Liver (tissue), 9 donors: Measurements from ENCODE around the gene SYNM. TPM values are rescaled to one million over a fixed set of nuclear protein-coding genes. Genes with fewer than 3 reads are reported as not detected.

Experiments used
- DNase-seq: peaks from one replicate; pipeline ENCODE4 v3.0.0-alpha.2; 2017; ENCODE audit warnings: low spot score
- H3K27ac ChIP-seq, 2 donors: one replicate each; pipeline ENCODE4 v1.7.0; 2013; ENCODE audit warnings: inconsistent platforms in 2 of 2, low read length in 2 of 2, control low read depth in 1 of 2, low read depth in 1 of 2, mild to moderate bottlenecking in 1 of 2
- H3K27me3 ChIP-seq, 4 donors: one replicate each; pipeline versions ENCODE4 v1.6.1 to v1.7.0; 2013; ENCODE audit warnings: low read length in 3 of 4, inconsistent platforms in 1 of 4, mild to moderate bottlenecking in 1 of 4, moderate library complexity in 1 of 4; ENCODE audit not compliant: control insufficient read depth in 4 of 4, insufficient read depth in 4 of 4
- H3K36me3 ChIP-seq, 4 donors: one replicate each; pipeline versions ENCODE4 v1.6.1 to v1.7.0; 2013; ENCODE audit warnings: low read length in 3 of 4, mild to moderate bottlenecking in 3 of 4, low read depth in 1 of 4, moderate library complexity in 1 of 4; ENCODE audit not compliant: control insufficient read depth in 4 of 4, insufficient read depth in 3 of 4
- H3K4me1 ChIP-seq, 4 donors: one replicate each; pipeline versions ENCODE4 v1.6.1 to v1.7.0; 2013; ENCODE audit warnings: low read length in 3 of 4, mild to moderate bottlenecking in 3 of 4, moderate library complexity in 1 of 4; ENCODE audit not compliant: control insufficient read depth in 4 of 4, insufficient read depth in 4 of 4
- H3K4me3 ChIP-seq, 3 donors: one replicate each; pipeline versions ENCODE4 v1.6.1 to v1.7.0; 2013; ENCODE audit warnings: low read length in 3 of 3, control low read depth in 1 of 3, low read depth in 1 of 3, mild to moderate bottlenecking in 1 of 3
- H3K9ac ChIP-seq, 2 donors: one replicate each; pipeline ENCODE4 v1.7.0; 2013; ENCODE audit warnings: low read length in 2 of 2, mild to moderate bottlenecking in 2 of 2, moderate library complexity in 2 of 2, control low read depth in 1 of 2, low read depth in 1 of 2
- H3K9me3 ChIP-seq, 4 donors: one replicate each; pipeline versions ENCODE4 v1.6.1 to v1.7.0; 2013; ENCODE audit warnings: low read length in 3 of 4; ENCODE audit not compliant: control insufficient read depth in 4 of 4
- ATF3 ChIP-seq: IDR thresholded peaks from 2 replicates; pipeline ENCODE4 v1.6.1; 2016; ENCODE audit warnings: antibody characterized with exemption
- CTCF ChIP-seq: fragments of 150-350 bp; IDR thresholded peaks from 2 replicates; pipeline ENCODE4 v1.5.1; 2017; ENCODE audit warnings: improper control_type of control experiment, low read depth, low read length; ENCODE audit not compliant: missing input control
- EGR1 ChIP-seq, 2 donors: IDR thresholded peaks; 2 replicates each; pipeline ENCODE4 v1.6.1; 2016 to 2018; ENCODE audit warnings: antibody characterized with exemption in 2 of 2, low read depth in 2 of 2
- FOXA2 ChIP-seq: IDR thresholded peaks from 2 replicates; pipeline ENCODE4 v1.6.1; 2016; ENCODE audit warnings: antibody characterized with exemption
- GABPA ChIP-seq, 2 donors: IDR thresholded peaks in 1 of 2; conservative IDR thresholded peaks in 1 of 2; 2 replicates each; pipeline ENCODE4 v1.6.1; 2016; ENCODE audit warnings: antibody characterized with exemption in 2 of 2, mild to moderate bottlenecking in 1 of 2, moderate library complexity in 1 of 2
- HNF4G ChIP-seq: IDR thresholded peaks from 2 replicates; pipeline ENCODE4 v1.6.1; 2016; ENCODE audit warnings: antibody characterized with exemption
- JUND ChIP-seq, 2 donors: IDR thresholded peaks; 2 replicates each; pipeline ENCODE4 v1.6.1; 2016; ENCODE audit warnings: antibody characterized with exemption in 2 of 2
- MAX ChIP-seq: IDR thresholded peaks from 2 replicates; pipeline ENCODE4 v1.6.1; 2016; ENCODE audit warnings: antibody characterized with exemption
- NR2F2 ChIP-seq: IDR thresholded peaks from 2 replicates; pipeline ENCODE4 v1.6.1; 2016; ENCODE audit warnings: antibody characterized with exemption
- RAD21 ChIP-seq, 2 donors: IDR thresholded peaks; 2 replicates each; pipeline ENCODE4 v1.6.1; 2016; ENCODE audit warnings: antibody characterized with exemption in 2 of 2, mild to moderate bottlenecking in 2 of 2
- REST ChIP-seq: IDR thresholded peaks from 2 replicates; pipeline ENCODE4 v1.6.1; 2016; ENCODE audit warnings: antibody characterized with exemption, mild to moderate bottlenecking
- RXRA ChIP-seq, 2 donors: IDR thresholded peaks; 2 replicates each; pipeline ENCODE4 v1.6.1; 2017 to 2018; ENCODE audit warnings: antibody characterized with exemption in 2 of 2, mild to moderate bottlenecking in 1 of 2
- SP1 ChIP-seq: IDR thresholded peaks from 2 replicates; pipeline ENCODE4 v1.6.1; 2018; ENCODE audit warnings: antibody characterized with exemption, mild to moderate bottlenecking
- TAF1 ChIP-seq: conservative IDR thresholded peaks from 2 replicates; pipeline ENCODE4 v1.6.1; 2016; ENCODE audit warnings: antibody characterized with exemption, mild to moderate bottlenecking
- YY1 ChIP-seq: IDR thresholded peaks from 2 replicates; pipeline ENCODE4 v1.6.1; 2016; ENCODE audit warnings: antibody characterized with exemption, mild to moderate bottlenecking
- ZBTB33 ChIP-seq: IDR thresholded peaks from 2 replicates; pipeline ENCODE4 v1.6.1; 2016; ENCODE audit warnings: antibody characterized with exemption
- WGBS: extraction: QIAGEN DNeasy Blood & Tissue Kit; methylation state at CpG from one replicate; pipeline ENCODE4 v1.1.7; 2013; 5-methylcytosine and 5-hydroxymethylcytosine counted together
- polyA plus RNA-seq, 2 donors: library from polyadenylated mRNA; stranded (reverse) in 1 of 2; unstranded in 1 of 2; fragments of 200-250 nt in 1 of 2; fragments of >200 nt in 1 of 2; fragmentation: Nextera tagmentation in 1 of 2; extraction: Ambion mirVana in 1 of 2; gene quantifications; one replicate each; pipeline versions ENCODE4 v1.2.1 to v1.2.3, GENCODE V29; 2013 to 2015
- total RNA-seq, 2 donors: library from RNA; depleted of rRNA; stranded (reverse); fragments of >200 nt; gene quantifications; one replicate each; pipeline ENCODE4 v1.2.3, GENCODE V29; 2014
- donor health status: healthy.
- donor health status: healthy.
- donor health status: healthy.
- donor health status: healthy.
- donor health status: healthy.

The SYNM gene
- total and polyA plus RNA-seq, 4 donors, result 0.39 to 6.4 (median 1.2) TPM

GRCh38 chr15:99117111-99117510 is 12.2 kb downstream of the SYNM start:
- Histone ChIP-seq H3K36me3 (peaks cover 0 to 2% (median 0%) of the 10 kb centered on the region in 4 donors), H3K4me3 (no peak overlapping the region), H3K27me3 (no peaks in the 10 kb centered on the region), H3K4me1 (no peaks in the 10 kb centered on the region), H3K9me3 (no peaks in the 10 kb centered on the region), H3K27ac (no peak overlapping the region), H3K9ac (no peak overlapping the region)
- DNase-seq, result no peak
- 92% methylated on average over 8 of the region's 8 CpGs for WGBS
- no peak for TF ChIP-seq JUND (IDR thresholded peaks at IDR 0.05)
- no peak for TF ChIP-seq ZBTB33
- TF ChIP-seq CTCF, result no peak
- TF ChIP-seq RAD21 (IDR thresholded peaks at IDR 0.05), result no peak
- TF ChIP-seq YY1, result no peak
- TF ChIP-seq REST, result no peak
- no peak for TF ChIP-seq NR2F2
- TF ChIP-seq MAX, result no peak
- TF ChIP-seq HNF4G, result no peak
- TF ChIP-seq GABPA (IDR thresholded peaks at IDR 0.05 in 1 of 2, conservative IDR thresholded peaks at IDR 0.05 in 1 of 2), result no peak
- no peak for TF ChIP-seq SP1
- TF ChIP-seq RXRA (IDR thresholded peaks at IDR 0.05), result no peak
- TF ChIP-seq TAF1, result no peak
- no peak for TF ChIP-seq EGR1 (IDR thresholded peaks at IDR 0.05; ENCODE audit: low read depth in 2 of 2)
- no peak for TF ChIP-seq FOXA2
- no peak for TF ChIP-seq ATF3
